Liver (tissue), 9 donors: Measurements from ENCODE around the gene CADM2. TPM values are rescaled to one million over a fixed set of nuclear protein-coding genes. Genes with fewer than 3 reads are reported as not detected.

Source experiments
- DNase-seq: peaks from one replicate; pipeline ENCODE4 v3.0.0-alpha.2; 2017; ENCODE audit warnings: low spot score
- H3K27ac ChIP-seq, 2 donors: one replicate each; pipeline ENCODE4 v1.7.0; 2013; ENCODE audit warnings: inconsistent platforms in 2 of 2, low read length in 2 of 2, control low read depth in 1 of 2, low read depth in 1 of 2, mild to moderate bottlenecking in 1 of 2
- H3K27me3 ChIP-seq, 4 donors: one replicate each; pipeline versions ENCODE4 v1.6.1 to v1.7.0; 2013; ENCODE audit warnings: low read length in 3 of 4, inconsistent platforms in 1 of 4, mild to moderate bottlenecking in 1 of 4, moderate library complexity in 1 of 4; ENCODE audit not compliant: control insufficient read depth in 4 of 4, insufficient read depth in 4 of 4
- H3K36me3 ChIP-seq, 4 donors: one replicate each; pipeline versions ENCODE4 v1.6.1 to v1.7.0; 2013; ENCODE audit warnings: low read length in 3 of 4, mild to moderate bottlenecking in 3 of 4, low read depth in 1 of 4, moderate library complexity in 1 of 4; ENCODE audit not compliant: control insufficient read depth in 4 of 4, insufficient read depth in 3 of 4
- H3K4me1 ChIP-seq, 4 donors: one replicate each; pipeline versions ENCODE4 v1.6.1 to v1.7.0; 2013; ENCODE audit warnings: low read length in 3 of 4, mild to moderate bottlenecking in 3 of 4, moderate library complexity in 1 of 4; ENCODE audit not compliant: control insufficient read depth in 4 of 4, insufficient read depth in 4 of 4
- H3K4me3 ChIP-seq, 3 donors: one replicate each; pipeline versions ENCODE4 v1.6.1 to v1.7.0; 2013; ENCODE audit warnings: low read length in 3 of 3, control low read depth in 1 of 3, low read depth in 1 of 3, mild to moderate bottlenecking in 1 of 3
- H3K9ac ChIP-seq, 2 donors: one replicate each; pipeline ENCODE4 v1.7.0; 2013; ENCODE audit warnings: low read length in 2 of 2, mild to moderate bottlenecking in 2 of 2, moderate library complexity in 2 of 2, control low read depth in 1 of 2, low read depth in 1 of 2
- H3K9me3 ChIP-seq, 4 donors: one replicate each; pipeline versions ENCODE4 v1.6.1 to v1.7.0; 2013; ENCODE audit warnings: low read length in 3 of 4; ENCODE audit not compliant: control insufficient read depth in 4 of 4
- EGR1 ChIP-seq, 2 donors: IDR thresholded peaks; 2 replicates each; pipeline ENCODE4 v1.6.1; 2016 to 2018; ENCODE audit warnings: antibody characterized with exemption in 2 of 2, low read depth in 2 of 2
- FOXA1 ChIP-seq: IDR thresholded peaks from 2 replicates; pipeline ENCODE4 v1.6.1; 2016; ENCODE audit warnings: antibody characterized with exemption
- FOXA2 ChIP-seq: IDR thresholded peaks from 2 replicates; pipeline ENCODE4 v1.6.1; 2016; ENCODE audit warnings: antibody characterized with exemption
- GABPA ChIP-seq, 2 donors: IDR thresholded peaks in 1 of 2; conservative IDR thresholded peaks in 1 of 2; 2 replicates each; pipeline ENCODE4 v1.6.1; 2016; ENCODE audit warnings: antibody characterized with exemption in 2 of 2, mild to moderate bottlenecking in 1 of 2, moderate library complexity in 1 of 2
- HNF4A ChIP-seq, 2 donors: conservative IDR thresholded peaks; 2 replicates each; pipeline ENCODE4 v1.6.1; 2016; ENCODE audit warnings: antibody characterized with exemption in 2 of 2, mild to moderate bottlenecking in 2 of 2
- HNF4G ChIP-seq: IDR thresholded peaks from 2 replicates; pipeline ENCODE4 v1.6.1; 2016; ENCODE audit warnings: antibody characterized with exemption
- JUND ChIP-seq, 2 donors: IDR thresholded peaks; 2 replicates each; pipeline ENCODE4 v1.6.1; 2016; ENCODE audit warnings: antibody characterized with exemption in 2 of 2
- NR2F2 ChIP-seq: IDR thresholded peaks from 2 replicates; pipeline ENCODE4 v1.6.1; 2016; ENCODE audit warnings: antibody characterized with exemption
- RAD21 ChIP-seq, 2 donors: IDR thresholded peaks; 2 replicates each; pipeline ENCODE4 v1.6.1; 2016; ENCODE audit warnings: antibody characterized with exemption in 2 of 2, mild to moderate bottlenecking in 2 of 2
- RXRA ChIP-seq, 2 donors: IDR thresholded peaks; 2 replicates each; pipeline ENCODE4 v1.6.1; 2017 to 2018; ENCODE audit warnings: antibody characterized with exemption in 2 of 2, mild to moderate bottlenecking in 1 of 2
- SP1 ChIP-seq: IDR thresholded peaks from 2 replicates; pipeline ENCODE4 v1.6.1; 2018; ENCODE audit warnings: antibody characterized with exemption, mild to moderate bottlenecking
- TAF1 ChIP-seq: conservative IDR thresholded peaks from 2 replicates; pipeline ENCODE4 v1.6.1; 2016; ENCODE audit warnings: antibody characterized with exemption, mild to moderate bottlenecking
- YY1 ChIP-seq: IDR thresholded peaks from 2 replicates; pipeline ENCODE4 v1.6.1; 2016; ENCODE audit warnings: antibody characterized with exemption, mild to moderate bottlenecking
- WGBS: extraction: QIAGEN DNeasy Blood & Tissue Kit; methylation state at CpG from one replicate; pipeline ENCODE4 v1.1.7; 2013; 5-methylcytosine and 5-hydroxymethylcytosine counted together
- polyA plus RNA-seq, 2 donors: library from polyadenylated mRNA; stranded (reverse) in 1 of 2; unstranded in 1 of 2; fragments of 200-250 nt in 1 of 2; fragments of >200 nt in 1 of 2; fragmentation: Nextera tagmentation in 1 of 2; extraction: Ambion mirVana in 1 of 2; gene quantifications; one replicate each; pipeline versions ENCODE4 v1.2.1 to v1.2.3, GENCODE V29; 2013 to 2015
- total RNA-seq, 2 donors: library from RNA; depleted of rRNA; stranded (reverse); fragments of >200 nt; gene quantifications; one replicate each; pipeline ENCODE4 v1.2.3, GENCODE V29; 2014
- TF ChIP-seq, protein P1 (sequence below): IDR thresholded peaks from 2 replicates; pipeline ENCODE4 v1.6.1; 2016; ENCODE audit warnings: antibody characterized with exemption
- TF ChIP-seq, protein P2 (sequence below): fragments of 150-350 bp; IDR thresholded peaks from 2 replicates; pipeline ENCODE4 v1.5.1; 2017; ENCODE audit warnings: improper control_type of control experiment, low read depth, low read length; ENCODE audit not compliant: missing input control
- TF ChIP-seq, protein P3 (sequence below): IDR thresholded peaks from 2 replicates; pipeline ENCODE4 v1.6.1; 2016; ENCODE audit warnings: antibody characterized with exemption
- TF ChIP-seq, protein P4 (sequence below): IDR thresholded peaks from 2 replicates; pipeline ENCODE4 v1.6.1; 2016; ENCODE audit warnings: antibody characterized with exemption
- TF ChIP-seq, protein P5 (sequence below): IDR thresholded peaks from 2 replicates; pipeline ENCODE4 v1.6.1; 2016; ENCODE audit warnings: antibody characterized with exemption, mild to moderate bottlenecking
- donor health status: healthy.
- donor health status: healthy.
- donor health status: healthy.
- donor health status: healthy.
- donor health status: healthy.

The CADM2 gene
- total and polyA plus RNA-seq, 4 donors = 0.35 to 0.92 (median 0.51) TPM

DNA sequence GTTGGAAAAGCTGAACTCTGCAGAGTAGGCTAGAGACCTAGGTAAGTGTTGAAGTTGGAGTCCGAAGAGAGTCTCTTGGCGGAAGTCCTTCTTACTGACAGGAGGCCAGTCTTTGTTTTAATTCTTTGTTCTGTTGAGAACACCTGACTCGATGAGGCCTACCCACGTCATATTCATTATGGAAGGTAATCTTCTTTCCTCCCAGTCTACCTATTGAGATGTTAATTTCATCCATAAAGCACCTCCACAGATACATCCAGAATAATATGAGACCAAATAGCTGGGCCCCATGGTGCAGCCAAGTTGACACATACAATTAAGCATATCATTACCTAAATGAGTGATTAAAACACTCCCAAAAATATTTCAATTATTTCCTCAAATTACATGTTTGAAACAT lies 515.5 kb downstream of the CADM2 start:
- no peak for TF ChIP-seq FOXA1
- DNase-seq = no peak
- H3K36me3 ChIP-seq = no peaks in the 10 kb centered on the region
- 83% methylated on average over 4 of the region's 4 CpGs for WGBS
- H3K9me3 ChIP-seq = no peaks in the 10 kb centered on the region
- no peaks in the 10 kb centered on the region for H3K27me3 ChIP-seq
- no peaks in the 10 kb centered on the region for H3K4me1 ChIP-seq
- H3K4me3 ChIP-seq = no peak overlapping the region
- no peak overlapping the region for H3K9ac ChIP-seq
- H3K27ac ChIP-seq = no peak overlapping the region

DNA sequence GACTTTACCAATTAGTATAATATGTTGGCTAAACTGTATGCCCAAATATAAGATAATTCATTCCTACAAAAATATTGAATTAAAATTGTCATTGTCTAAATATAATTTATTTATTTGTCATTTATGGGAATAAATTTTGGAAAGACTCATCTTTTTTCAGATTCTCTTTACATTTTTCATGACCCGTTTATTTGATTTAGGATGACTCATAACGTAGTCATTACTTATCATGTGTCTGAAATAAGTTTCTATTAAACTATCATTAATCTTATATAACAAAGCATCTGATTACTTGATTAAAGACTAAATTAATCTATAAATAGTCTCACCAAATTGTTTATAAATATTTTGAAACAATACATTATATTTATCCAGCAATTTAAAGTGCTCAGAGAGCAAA lies 516.6 kb downstream of the CADM2 start:
- no peaks in the 10 kb centered on the region for H3K9me3 ChIP-seq
- no peak overlapping the region for H3K9ac ChIP-seq
- H3K27me3 ChIP-seq = no peaks in the 10 kb centered on the region
- no peak for TF ChIP-seq GABPA (IDR thresholded peaks at IDR 0.05 in 1 of 2, conservative IDR thresholded peaks at IDR 0.05 in 1 of 2)
- TF ChIP-seq YY1 = no peak
- TF ChIP-seq, protein P1, sequence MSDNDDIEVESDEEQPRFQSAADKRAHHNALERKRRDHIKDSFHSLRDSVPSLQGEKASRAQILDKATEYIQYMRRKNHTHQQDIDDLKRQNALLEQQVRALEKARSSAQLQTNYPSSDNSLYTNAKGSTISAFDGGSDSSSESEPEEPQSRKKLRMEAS = no peak
- no peak for TF ChIP-seq TAF1
- no peak for TF ChIP-seq HNF4A (conservative IDR thresholded peaks at IDR 0.05)
- TF ChIP-seq, protein P2, sequence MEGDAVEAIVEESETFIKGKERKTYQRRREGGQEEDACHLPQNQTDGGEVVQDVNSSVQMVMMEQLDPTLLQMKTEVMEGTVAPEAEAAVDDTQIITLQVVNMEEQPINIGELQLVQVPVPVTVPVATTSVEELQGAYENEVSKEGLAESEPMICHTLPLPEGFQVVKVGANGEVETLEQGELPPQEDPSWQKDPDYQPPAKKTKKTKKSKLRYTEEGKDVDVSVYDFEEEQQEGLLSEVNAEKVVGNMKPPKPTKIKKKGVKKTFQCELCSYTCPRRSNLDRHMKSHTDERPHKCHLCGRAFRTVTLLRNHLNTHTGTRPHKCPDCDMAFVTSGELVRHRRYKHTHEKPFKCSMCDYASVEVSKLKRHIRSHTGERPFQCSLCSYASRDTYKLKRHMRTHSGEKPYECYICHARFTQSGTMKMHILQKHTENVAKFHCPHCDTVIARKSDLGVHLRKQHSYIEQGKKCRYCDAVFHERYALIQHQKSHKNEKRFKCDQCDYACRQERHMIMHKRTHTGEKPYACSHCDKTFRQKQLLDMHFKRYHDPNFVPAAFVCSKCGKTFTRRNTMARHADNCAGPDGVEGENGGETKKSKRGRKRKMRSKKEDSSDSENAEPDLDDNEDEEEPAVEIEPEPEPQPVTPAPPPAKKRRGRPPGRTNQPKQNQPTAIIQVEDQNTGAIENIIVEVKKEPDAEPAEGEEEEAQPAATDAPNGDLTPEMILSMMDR = no peak
- no peak for TF ChIP-seq RXRA (IDR thresholded peaks at IDR 0.05)
- TF ChIP-seq RAD21 (IDR thresholded peaks at IDR 0.05) = no peak
- TF ChIP-seq SP1 = no peak
- TF ChIP-seq JUND (IDR thresholded peaks at IDR 0.05) = no peak
- no peak for TF ChIP-seq FOXA2
- TF ChIP-seq, protein P3, sequence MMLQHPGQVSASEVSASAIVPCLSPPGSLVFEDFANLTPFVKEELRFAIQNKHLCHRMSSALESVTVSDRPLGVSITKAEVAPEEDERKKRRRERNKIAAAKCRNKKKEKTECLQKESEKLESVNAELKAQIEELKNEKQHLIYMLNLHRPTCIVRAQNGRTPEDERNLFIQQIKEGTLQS = no peak
- TF ChIP-seq HNF4G = no peak
- TF ChIP-seq, protein P4, sequence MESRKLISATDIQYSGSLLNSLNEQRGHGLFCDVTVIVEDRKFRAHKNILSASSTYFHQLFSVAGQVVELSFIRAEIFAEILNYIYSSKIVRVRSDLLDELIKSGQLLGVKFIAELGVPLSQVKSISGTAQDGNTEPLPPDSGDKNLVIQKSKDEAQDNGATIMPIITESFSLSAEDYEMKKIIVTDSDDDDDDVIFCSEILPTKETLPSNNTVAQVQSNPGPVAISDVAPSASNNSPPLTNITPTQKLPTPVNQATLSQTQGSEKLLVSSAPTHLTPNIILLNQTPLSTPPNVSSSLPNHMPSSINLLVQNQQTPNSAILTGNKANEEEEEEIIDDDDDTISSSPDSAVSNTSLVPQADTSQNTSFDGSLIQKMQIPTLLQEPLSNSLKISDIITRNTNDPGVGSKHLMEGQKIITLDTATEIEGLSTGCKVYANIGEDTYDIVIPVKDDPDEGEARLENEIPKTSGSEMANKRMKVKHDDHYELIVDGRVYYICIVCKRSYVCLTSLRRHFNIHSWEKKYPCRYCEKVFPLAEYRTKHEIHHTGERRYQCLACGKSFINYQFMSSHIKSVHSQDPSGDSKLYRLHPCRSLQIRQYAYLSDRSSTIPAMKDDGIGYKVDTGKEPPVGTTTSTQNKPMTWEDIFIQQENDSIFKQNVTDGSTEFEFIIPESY = no peak
- no peak for TF ChIP-seq FOXA1
- TF ChIP-seq, protein P5, sequence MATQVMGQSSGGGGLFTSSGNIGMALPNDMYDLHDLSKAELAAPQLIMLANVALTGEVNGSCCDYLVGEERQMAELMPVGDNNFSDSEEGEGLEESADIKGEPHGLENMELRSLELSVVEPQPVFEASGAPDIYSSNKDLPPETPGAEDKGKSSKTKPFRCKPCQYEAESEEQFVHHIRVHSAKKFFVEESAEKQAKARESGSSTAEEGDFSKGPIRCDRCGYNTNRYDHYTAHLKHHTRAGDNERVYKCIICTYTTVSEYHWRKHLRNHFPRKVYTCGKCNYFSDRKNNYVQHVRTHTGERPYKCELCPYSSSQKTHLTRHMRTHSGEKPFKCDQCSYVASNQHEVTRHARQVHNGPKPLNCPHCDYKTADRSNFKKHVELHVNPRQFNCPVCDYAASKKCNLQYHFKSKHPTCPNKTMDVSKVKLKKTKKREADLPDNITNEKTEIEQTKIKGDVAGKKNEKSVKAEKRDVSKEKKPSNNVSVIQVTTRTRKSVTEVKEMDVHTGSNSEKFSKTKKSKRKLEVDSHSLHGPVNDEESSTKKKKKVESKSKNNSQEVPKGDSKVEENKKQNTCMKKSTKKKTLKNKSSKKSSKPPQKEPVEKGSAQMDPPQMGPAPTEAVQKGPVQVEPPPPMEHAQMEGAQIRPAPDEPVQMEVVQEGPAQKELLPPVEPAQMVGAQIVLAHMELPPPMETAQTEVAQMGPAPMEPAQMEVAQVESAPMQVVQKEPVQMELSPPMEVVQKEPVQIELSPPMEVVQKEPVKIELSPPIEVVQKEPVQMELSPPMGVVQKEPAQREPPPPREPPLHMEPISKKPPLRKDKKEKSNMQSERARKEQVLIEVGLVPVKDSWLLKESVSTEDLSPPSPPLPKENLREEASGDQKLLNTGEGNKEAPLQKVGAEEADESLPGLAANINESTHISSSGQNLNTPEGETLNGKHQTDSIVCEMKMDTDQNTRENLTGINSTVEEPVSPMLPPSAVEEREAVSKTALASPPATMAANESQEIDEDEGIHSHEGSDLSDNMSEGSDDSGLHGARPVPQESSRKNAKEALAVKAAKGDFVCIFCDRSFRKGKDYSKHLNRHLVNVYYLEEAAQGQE = no peak
- no peak for TF ChIP-seq EGR1 (IDR thresholded peaks at IDR 0.05; ENCODE audit: low read depth in 2 of 2)
- no peak for TF ChIP-seq NR2F2
- H3K4me1 ChIP-seq = no peaks in the 10 kb centered on the region
- H3K36me3 ChIP-seq = no peaks in the 10 kb centered on the region
- no peak overlapping the region for H3K4me3 ChIP-seq
- WGBS = 87% methylated on average over 2 of the region's 2 CpGs
- H3K27ac ChIP-seq = no peak overlapping the region
- DNase-seq = no peak
